Naive B cell (primary cell): Measurements from ENCODE around the gene SERPINA4. TPM values are rescaled to one million over a fixed set of nuclear protein-coding genes. Genes with fewer than 3 reads are reported as not detected.

Experiments
- ATAC-seq, 2 donors: fragments of 150-1000 bp; cut with Tn5 transposase; 2 replicates each; pipeline ENCODE4 v1.10.0; 2021; ENCODE audit warnings: low read depth in 2 of 2, mild to moderate bottlenecking in 2 of 2, moderate library complexity in 2 of 2
- DNase-seq: peaks from one replicate; pipeline ENCODE4 v3.0.0; 2022
- H3K27ac Mint-ChIP-seq, 6 donors: one replicate each; pipeline ENCODE4 v1.8.0; 2020 to 2022; ENCODE audit warnings: mild to moderate bottlenecking in 6 of 6, mixed read lengths in 6 of 6, moderate library complexity in 5 of 6, inconsistent platforms in 2 of 6
- H3K27me3 Mint-ChIP-seq, 3 donors: one replicate each; pipeline ENCODE4 v1.8.0; 2021 to 2022; ENCODE audit warnings: mixed read lengths in 3 of 3, mild to moderate bottlenecking in 1 of 3
- H3K36me3 Mint-ChIP-seq, 2 donors: one replicate each; pipeline ENCODE4 v1.8.0; 2020 to 2022; ENCODE audit warnings: mixed read lengths in 2 of 2, inconsistent platforms in 1 of 2, mild to moderate bottlenecking in 1 of 2
- H3K4me1 Mint-ChIP-seq, 3 donors: one replicate each; pipeline ENCODE4 v1.8.0; 2020 to 2022; ENCODE audit warnings: mixed read lengths in 3 of 3, inconsistent platforms in 1 of 3, mild to moderate bottlenecking in 1 of 3, moderate library complexity in 1 of 3
- H3K4me3 Mint-ChIP-seq, 8 donors: one replicate each; pipeline ENCODE4 v1.8.0; 2020 to 2022; ENCODE audit warnings: mild to moderate bottlenecking in 8 of 8, mixed read lengths in 8 of 8, moderate library complexity in 8 of 8, inconsistent platforms in 2 of 8
- H3K9me3 Mint-ChIP-seq, 7 donors: one replicate each; pipeline ENCODE4 v1.8.0; 2020 to 2022; ENCODE audit warnings: mixed read lengths in 7 of 7, mild to moderate bottlenecking in 5 of 7, inconsistent platforms in 2 of 7, moderate library complexity in 1 of 7
- polyA plus RNA-seq, 6 donors: library from polyadenylated mRNA; unstranded; fragments of 300-500 nt; fragmentation: Illumina TruSeq; gene quantifications; one replicate each; pipeline ENCODE4 v1.2.3, GENCODE V29; 2021; ENCODE audit warnings: low read depth in 6 of 6

The SERPINA4 gene
- polyA plus RNA-seq, 6 donors from 2014 or later, result not detected

DNA sequence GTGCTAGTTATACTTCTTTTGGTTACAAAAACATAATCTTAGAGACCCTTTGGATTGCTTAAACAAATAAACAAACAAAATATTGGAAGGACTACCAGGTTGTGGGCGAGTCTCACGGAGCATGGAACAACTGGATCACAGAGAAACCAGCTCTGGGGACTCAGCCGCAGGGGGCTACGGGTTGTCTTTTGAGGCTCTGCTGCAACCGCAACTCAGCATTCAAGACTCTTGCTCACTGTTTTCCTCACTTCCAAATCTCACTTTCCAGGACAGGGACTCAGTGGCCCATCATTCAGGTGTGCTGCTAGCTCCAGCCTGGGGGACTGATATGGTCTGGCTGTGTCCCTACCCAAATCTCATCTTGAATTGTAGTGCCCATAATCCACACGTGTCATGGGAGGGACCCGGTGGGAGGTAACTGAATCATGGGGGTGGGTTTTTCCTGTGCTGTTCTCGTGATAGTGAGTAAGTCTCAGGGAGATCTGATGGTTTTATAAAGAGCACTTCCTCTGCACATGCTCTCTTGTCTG, 14.0 kb upstream of the SERPINA4 start:
- peak overlapping the region in 1 of 8 donors; percentile 20 for H3K4me3 Mint-ChIP-seq
- peaks cover 5 to 21% (median 10%) of the 10 kb centered on the region in 7 donors for H3K9me3 Mint-ChIP-seq
- no peaks in the 10 kb centered on the region for H3K4me1 Mint-ChIP-seq
- peaks cover 13 to 21% (median 21%) of the 10 kb centered on the region in 3 donors for H3K27me3 Mint-ChIP-seq
- peak overlapping the region in 1 of 6 donors; percentile 27 for H3K27ac Mint-ChIP-seq
- peaks cover 0 to 8% of the 10 kb centered on the region in 2 donors for H3K36me3 Mint-ChIP-seq
- DNase-seq (no peak), ATAC-seq (no peak)

DNA sequence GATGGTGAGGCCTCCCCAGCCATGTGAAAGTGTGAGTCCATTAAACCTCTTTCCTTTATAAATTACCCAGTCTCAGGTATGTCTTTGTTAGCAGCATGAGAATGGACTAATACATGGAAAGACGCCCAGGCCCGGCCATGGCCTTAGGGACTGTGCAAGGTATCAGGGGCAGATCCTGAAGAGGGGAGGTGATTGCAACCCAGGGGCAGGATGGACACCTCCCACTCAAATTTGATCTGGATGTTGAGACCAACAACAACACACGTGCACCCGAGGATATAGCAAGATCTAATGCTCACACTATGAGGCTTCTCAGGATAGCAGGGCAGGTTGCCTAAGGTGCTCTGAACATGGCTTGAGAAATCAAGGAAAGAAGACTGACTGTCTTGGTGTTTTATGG, 13.5 kb upstream of the SERPINA4 start:
- Mint-ChIP-seq H3K4me3 (no peak overlapping the region), H3K9me3 (peaks cover 5 to 21% (median 10%) of the 10 kb centered on the region in 7 donors), H3K36me3 (peaks cover 0 to 8% of the 10 kb centered on the region in 2 donors), H3K4me1 (no peaks in the 10 kb centered on the region), H3K27me3 (peaks cover 16 to 21% (median 21%) of the 10 kb centered on the region in 3 donors), H3K27ac (no peak overlapping the region)
- ATAC-seq (no peak), DNase-seq (no peak)

DNA sequence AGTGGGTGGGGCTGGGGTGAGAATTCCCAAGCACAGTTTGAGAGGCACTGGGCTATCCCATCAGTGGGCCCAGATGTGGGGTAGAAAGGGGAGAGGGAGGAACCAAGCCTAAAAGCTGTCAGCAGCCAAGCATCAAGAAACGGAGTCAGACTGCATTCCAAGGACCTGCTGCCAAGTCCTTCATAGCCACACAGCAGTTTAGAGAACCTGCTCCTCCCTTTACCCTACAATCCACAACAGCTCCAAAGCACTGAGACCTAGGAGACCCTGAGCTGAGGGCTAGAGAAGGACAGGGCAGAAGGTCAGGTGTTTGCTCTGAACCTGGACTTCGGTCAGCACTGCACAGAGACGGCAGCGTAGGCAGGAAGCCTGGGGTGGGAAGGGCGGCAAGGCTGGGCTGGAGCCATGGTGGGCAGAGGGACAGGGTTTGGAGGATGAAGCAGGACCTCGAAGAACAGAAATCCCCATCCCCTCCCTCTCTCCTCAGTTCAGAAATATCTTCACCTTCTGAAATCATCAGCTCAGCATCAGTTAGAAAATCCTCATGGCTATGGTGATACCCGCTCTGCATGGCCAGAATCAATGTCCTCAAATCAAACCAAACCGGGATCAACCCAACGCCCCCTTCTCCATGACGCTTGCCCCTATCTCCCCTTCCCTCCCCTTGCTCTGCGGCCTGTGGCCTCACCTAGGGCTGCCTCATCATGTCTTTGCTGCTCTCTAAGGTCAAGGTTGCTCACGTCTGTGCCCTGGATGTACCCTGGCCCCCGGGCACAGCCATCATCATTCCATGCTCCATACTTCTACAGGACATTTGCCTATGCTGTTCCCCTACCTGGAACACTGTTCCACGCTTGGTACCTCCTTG, 12.9 kb upstream of the SERPINA4 start:
- ATAC-seq (no peak), DNase-seq (no peak)
- no peak overlapping the region for H3K27ac Mint-ChIP-seq
- no peaks in the 10 kb centered on the region for H3K4me1 Mint-ChIP-seq
- no peak overlapping the region for H3K4me3 Mint-ChIP-seq
- peaks cover 16 to 22% (median 21%) of the 10 kb centered on the region in 3 donors for H3K27me3 Mint-ChIP-seq
- peaks cover 5 to 21% (median 10%) of the 10 kb centered on the region in 7 donors for H3K9me3 Mint-ChIP-seq
- peaks cover 0 to 8% of the 10 kb centered on the region in 2 donors for H3K36me3 Mint-ChIP-seq

DNA sequence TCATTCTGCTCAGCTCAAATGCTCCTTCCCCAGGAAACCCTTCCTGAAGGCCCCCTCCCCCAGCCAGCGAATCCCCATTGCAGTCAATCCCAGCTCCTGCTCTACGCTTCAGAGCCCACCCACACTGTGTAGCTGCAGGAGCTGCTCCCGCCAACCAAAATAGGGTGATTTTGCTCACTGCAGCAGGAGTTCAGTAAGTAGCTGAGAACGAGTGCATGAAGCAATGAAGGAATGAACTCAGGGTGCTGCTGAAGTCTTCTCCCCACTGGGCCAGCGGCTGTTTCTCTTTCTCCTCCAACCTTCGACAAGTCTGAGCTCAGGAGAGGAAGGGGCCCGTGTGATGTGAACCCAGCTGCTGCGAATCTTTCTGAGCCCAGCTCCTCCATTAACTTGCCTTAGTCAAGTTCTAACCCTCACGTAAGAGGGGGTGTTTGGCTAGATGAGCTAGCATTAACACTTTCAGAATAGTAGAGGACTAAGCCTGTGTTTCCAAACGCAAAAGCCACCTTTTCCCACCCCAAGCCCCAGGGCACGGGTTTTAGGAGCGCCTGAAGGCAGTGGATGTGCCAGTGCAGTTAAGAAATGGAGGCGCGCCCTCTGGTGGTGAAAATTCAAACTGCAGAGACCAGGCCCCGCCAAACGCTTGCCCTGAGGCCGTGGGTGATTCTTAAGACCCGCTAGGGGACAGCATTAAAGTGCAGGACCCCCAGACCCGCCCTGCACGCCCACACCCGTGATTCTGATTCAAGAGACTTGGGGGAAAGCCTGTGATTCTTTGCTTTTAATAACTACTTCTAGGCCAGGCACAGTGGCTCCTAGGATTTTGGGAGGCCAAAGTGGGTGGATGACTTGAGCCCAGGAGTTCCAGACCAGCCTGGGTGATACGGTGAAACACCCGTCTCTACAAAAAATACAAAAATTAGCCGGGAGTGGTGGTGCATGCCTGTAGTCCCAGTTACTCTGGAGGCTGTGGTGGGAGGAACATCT, 11.9 kb upstream of the SERPINA4 start:
- peaks cover 7 to 24% (median 13%) of the 10 kb centered on the region in 7 donors for H3K9me3 Mint-ChIP-seq
- H3K4me3 Mint-ChIP-seq, result no peak overlapping the region
- no peaks in the 10 kb centered on the region for H3K4me1 Mint-ChIP-seq
- DNase-seq, result no peak
- peaks cover 16 to 27% (median 21%) of the 10 kb centered on the region in 3 donors for H3K27me3 Mint-ChIP-seq
- H3K36me3 Mint-ChIP-seq, result peaks cover 2 to 8% of the 10 kb centered on the region in 2 donors
- no peak for ATAC-seq
- H3K27ac Mint-ChIP-seq, result no peak overlapping the region

DNA sequence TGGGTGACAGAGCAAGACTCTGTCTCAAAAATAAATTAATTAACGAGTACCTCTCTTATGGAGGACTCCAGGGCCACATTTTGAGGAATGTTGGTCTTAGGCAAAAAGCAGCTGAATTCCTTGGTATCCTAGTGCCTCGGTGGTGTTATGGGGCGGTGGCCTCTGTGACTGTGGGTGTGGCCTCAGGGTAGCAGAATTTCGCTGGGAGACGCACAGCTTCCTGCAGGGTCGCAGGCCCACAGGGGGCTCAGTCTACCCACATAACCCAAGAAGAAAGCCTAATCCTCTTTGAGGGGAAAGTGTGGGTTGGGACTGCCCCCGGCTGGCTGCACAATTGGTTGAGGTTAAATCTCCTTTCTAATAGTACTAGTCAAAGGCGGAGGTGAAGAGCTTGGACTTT, 11.2 kb upstream of the SERPINA4 start:
- Mint-ChIP-seq H3K4me1 (no peaks in the 10 kb centered on the region), H3K27ac (no peak overlapping the region), H3K4me3 (no peak overlapping the region), H3K36me3 (peaks cover 7 to 13% of the 10 kb centered on the region in 2 donors), H3K9me3 (peaks cover 9 to 32% (median 17%) of the 10 kb centered on the region in 7 donors), H3K27me3 (peaks cover 16 to 31% (median 21%) of the 10 kb centered on the region in 3 donors)
- no peak for ATAC-seq
- no peak for DNase-seq

DNA sequence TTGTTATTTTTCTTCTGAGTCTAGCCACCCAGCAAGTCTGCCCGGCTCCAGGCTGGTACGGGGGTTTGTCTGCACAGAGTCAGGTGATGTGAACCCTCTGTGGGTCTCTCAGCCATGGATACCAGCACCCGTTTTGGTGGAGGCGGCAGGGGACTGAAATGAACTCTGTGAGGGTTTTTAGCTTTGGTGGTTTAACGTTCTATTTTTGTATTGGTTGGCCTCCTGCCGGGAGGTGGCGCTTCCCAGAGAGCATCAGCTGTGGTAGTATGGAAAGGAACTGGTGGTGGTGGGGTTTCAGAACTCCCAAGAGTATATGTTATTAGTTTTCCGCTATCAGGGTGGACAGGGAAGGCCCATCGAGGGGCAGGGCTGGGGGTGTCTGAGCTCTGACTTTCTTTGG, 5.3 kb upstream of the SERPINA4 start:
- Mint-ChIP-seq H3K9me3 (peaks cover 7 to 25% (median 17%) of the 10 kb centered on the region in 7 donors), H3K4me1 (no peaks in the 10 kb centered on the region), H3K27ac (no peak overlapping the region), H3K27me3 (peaks cover 0 to 23% (median 21%) of the 10 kb centered on the region in 3 donors), H3K36me3 (peaks cover 7 to 15% of the 10 kb centered on the region in 2 donors), H3K4me3 (no peak overlapping the region)
- no peak for DNase-seq
- ATAC-seq, result no peak

DNA sequence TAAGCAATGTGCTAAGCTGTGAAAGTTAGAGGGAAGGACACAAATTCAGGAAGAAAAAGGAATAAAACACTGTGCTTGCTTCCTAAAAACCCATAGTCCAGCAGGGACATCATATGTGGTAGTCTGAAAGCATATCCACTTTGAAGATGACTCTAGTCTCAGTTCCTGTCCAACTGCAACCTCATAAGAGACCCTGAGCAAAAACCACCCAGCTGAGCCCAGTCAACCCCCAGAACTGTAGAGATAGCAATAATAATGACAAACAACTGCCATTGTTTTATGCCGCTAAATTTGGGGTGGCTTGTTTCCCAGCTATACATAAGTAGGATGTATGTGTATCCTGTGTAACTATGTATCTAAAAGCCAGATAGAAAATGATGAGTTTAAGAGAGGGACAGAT, 3.9 kb upstream of the SERPINA4 start:
- Mint-ChIP-seq H3K36me3 (peaks cover 7 to 15% of the 10 kb centered on the region in 2 donors), H3K4me1 (no peaks in the 10 kb centered on the region), H3K9me3 (peaks cover 7 to 25% (median 17%) of the 10 kb centered on the region in 7 donors), H3K27me3 (peaks cover 0 to 22% (median 13%) of the 10 kb centered on the region in 3 donors), H3K4me3 (no peak overlapping the region), H3K27ac (no peak overlapping the region)
- ATAC-seq, result no peak
- DNase-seq, result no peak

DNA sequence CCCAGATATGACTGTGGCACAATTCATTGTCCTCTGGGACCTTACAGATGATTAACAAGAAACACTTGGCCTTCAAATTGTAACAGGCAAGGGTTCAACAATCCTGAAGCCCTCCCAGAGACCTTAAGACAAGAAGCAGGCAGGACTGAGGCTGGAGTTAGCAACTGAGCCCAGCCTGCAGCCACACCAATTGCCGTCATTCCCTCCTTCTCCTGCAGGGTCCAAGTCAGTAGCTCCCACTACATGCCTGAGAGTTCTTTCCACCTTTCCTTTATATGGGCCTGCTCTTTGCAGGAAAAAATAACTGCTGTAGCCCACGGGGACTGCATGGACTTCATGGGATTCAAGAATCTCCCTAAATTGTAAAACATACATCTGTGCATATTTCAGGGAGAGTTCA, 2.4 kb upstream of the SERPINA4 start:
- H3K27ac Mint-ChIP-seq, result no peak overlapping the region

DNA sequence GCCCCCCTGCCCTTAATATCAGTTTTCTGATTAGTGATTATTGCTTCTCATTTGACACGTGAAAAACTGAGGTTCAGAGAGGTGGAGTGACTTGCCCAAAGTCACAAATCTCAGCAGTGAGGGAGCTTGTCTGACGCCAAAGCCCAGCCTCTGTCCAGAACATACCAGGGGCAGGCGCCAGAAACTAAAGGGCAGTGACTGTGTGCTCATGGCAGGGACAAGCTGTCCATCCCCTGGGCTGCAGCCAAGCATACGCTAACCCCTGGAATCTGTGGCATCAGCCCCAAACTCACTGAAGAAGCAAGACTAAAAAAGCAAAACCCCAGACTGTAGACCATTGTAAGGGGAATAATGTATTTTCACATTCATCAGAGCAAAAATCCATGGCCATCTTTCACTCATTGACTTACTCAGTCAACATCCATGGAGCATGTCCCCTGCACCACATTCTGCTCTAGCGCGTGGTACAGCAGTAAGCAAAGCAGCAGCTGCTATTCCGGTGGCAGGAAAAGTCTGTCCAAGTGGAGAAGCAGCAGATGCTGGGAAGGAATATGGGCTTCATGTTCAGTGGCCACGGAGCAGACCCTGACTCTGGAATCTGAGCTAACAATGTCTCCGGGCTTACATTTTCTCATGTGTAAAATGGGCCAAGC, 1.5 kb upstream of the SERPINA4 start:
- peaks cover 0 to 13% of the 10 kb centered on the region in 2 donors for H3K36me3 Mint-ChIP-seq

More for the DNA sequence above, 2.4 kb upstream of the SERPINA4 start:
- peaks cover 0 to 21% (median 11%) of the 10 kb centered on the region in 3 donors for H3K27me3 Mint-ChIP-seq
- peaks cover 7 to 15% of the 10 kb centered on the region in 2 donors for H3K36me3 Mint-ChIP-seq
- H3K4me1 Mint-ChIP-seq, result no peaks in the 10 kb centered on the region
- no peak overlapping the region for H3K4me3 Mint-ChIP-seq
- peaks cover 9 to 25% (median 16%) of the 10 kb centered on the region in 7 donors for H3K9me3 Mint-ChIP-seq
- DNase-seq, result no peak
- ATAC-seq, result no peak

DNA sequence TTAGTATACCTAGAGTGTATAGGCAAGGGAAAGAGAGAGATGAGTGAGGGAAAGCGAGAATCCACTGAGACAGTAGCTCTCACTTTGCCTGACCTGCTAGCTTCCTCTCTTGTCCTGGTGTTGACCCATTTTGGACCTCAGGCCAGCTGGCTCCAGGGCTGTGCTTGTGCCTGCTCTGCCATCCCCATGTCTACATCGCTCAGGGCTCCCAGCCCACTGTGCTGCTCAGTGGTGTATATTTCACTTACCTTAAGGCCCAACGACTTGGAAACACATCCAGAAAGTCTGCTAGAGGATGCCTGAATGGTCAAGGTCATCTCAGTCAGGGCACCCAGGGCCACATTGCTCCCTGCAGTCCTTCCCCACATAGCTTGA, 964 bp upstream of the SERPINA4 start:
- H3K9me3 Mint-ChIP-seq, result peaks cover 4 to 13% (median 6%) of the 10 kb centered on the region in 7 donors
- DNase-seq (no peak), ATAC-seq (no peak)
- peaks cover 0 to 16% (median 11%) of the 10 kb centered on the region in 3 donors for H3K27me3 Mint-ChIP-seq
- H3K27ac Mint-ChIP-seq, result no peak overlapping the region
- H3K4me3 Mint-ChIP-seq, result no peak overlapping the region
- no peaks in the 10 kb centered on the region for H3K4me1 Mint-ChIP-seq
- peaks cover 0 to 8% of the 10 kb centered on the region in 2 donors for H3K36me3 Mint-ChIP-seq

More for the DNA sequence above, 1.5 kb upstream of the SERPINA4 start:
- peaks cover 5 to 17% (median 11%) of the 10 kb centered on the region in 7 donors for H3K9me3 Mint-ChIP-seq
- DNase-seq (no peak), ATAC-seq (no peak)
- no peaks in the 10 kb centered on the region for H3K4me1 Mint-ChIP-seq
- no peak overlapping the region for H3K4me3 Mint-ChIP-seq
- peak overlapping the region in 1 of 6 donors; percentile 52 for H3K27ac Mint-ChIP-seq
- peaks cover 0 to 18% (median 11%) of the 10 kb centered on the region in 3 donors for H3K27me3 Mint-ChIP-seq

DNA sequence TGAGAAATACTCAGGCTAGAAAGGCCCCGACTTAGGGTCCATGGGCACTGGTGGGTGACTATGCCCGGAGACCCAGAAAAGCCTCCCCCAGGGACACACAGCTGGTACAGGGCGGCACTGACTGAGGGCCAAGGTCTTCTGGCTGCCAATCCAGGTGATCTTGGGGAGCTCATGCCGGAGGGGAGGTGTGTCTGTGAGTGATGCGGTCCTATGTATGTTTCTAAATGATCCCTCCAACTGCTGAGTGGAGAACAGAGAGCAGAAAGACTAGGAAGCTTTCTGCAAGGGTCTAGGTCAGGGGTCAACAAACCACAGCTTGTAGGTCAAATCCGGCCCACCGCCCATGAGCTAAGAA, 391 bp downstream of the SERPINA4 start:
- no peak overlapping the region for H3K27ac Mint-ChIP-seq
- peaks cover 4 to 10% (median 5%) of the 10 kb centered on the region in 7 donors for H3K9me3 Mint-ChIP-seq
- peaks cover 6 to 11% (median 8%) of the 10 kb centered on the region in 3 donors for H3K27me3 Mint-ChIP-seq
- no peak overlapping the region for H3K4me3 Mint-ChIP-seq
- no peak for ATAC-seq
- no peaks in the 10 kb centered on the region for H3K4me1 Mint-ChIP-seq
- no peaks in the 10 kb centered on the region for H3K36me3 Mint-ChIP-seq
- DNase-seq, result no peak

DNA sequence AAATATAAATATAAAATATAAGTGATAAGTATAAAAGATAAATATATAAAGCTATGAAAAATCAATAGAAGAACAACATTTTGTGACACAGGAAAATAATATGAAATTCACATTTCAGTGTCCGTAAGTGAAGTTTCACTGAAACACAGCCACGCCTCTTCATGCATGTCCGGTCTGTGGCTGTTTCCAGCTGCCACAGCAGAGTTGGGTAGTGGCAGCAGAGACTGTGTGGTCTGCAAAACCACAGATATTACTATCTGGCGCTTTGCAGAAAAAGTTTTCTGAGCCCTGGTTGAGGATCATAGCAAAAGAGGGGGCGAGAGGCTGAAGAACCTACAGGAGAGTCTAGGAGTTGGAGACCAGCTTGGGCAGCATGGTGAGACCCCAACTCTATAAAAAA, 780 bp downstream of the SERPINA4 start:
- Mint-ChIP-seq H3K4me1 (no peaks in the 10 kb centered on the region), H3K4me3 (no peak overlapping the region), H3K27me3 (peaks cover 6 to 11% (median 9%) of the 10 kb centered on the region in 3 donors), H3K36me3 (no peaks in the 10 kb centered on the region), H3K9me3 (peaks cover 3 to 11% (median 5%) of the 10 kb centered on the region in 7 donors), H3K27ac (no peak overlapping the region)
- DNase-seq (no peak), ATAC-seq (no peak)
